SK-N-SH (cell line): ENCODE measurements around the gene ZFAND2A.

Experiments used
- EZH2phosphoT487 ChIP-seq: fragments of 200-600 bp; sonication (generic); IDR thresholded peaks from 2 replicates; pipeline ENCODE4 v1.6.1; 2017; ENCODE audit warnings: low read depth, mixed run types, mild to moderate bottlenecking, antibody characterized with exemption, moderate library complexity, borderline replicate concordance
- NFIC ChIP-seq: IDR thresholded peaks from 2 replicates; pipeline ENCODE4 v1.4.0; 2012; ENCODE audit warnings: borderline replicate concordance
- SMC3 ChIP-seq: IDR thresholded peaks from 2 replicates; pipeline ENCODE4 v1.6.1; 2012; ENCODE audit warnings: low read depth, low read length, improper control_type of control experiment
- TF ChIP-seq, protein P1 (sequence below): fragments of 200-600 bp; sonication (generic); IDR thresholded peaks from 2 replicates; pipeline ENCODE4 v1.6.1; 2017; ENCODE audit warnings: antibody characterized with exemption, mild to moderate bottlenecking, moderate library complexity
- TF ChIP-seq, protein P2 (sequence below): IDR thresholded peaks from 2 replicates; pipeline ENCODE4 v1.6.1; 2012; ENCODE audit warnings: mild to moderate bottlenecking, low read depth, low read length, moderate library complexity

DNA sequence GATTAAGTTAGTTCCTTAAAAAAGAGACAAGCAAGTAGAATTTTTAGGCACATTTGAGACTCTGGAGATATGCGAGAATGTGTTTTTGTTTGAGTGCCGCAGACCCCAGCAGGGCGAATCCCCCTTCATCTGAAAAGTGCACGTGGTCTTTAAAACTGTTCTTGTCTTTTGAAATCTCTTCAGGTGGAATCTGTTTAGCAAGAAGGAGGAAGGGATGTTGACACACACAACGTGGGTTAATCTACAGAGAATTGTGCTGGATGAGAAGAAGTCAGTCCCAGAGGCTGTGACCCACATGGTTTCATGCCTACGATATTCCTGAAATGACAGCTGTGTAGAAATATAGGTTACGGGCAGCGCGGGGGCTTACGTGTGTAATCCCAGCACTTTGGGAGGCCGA lies 27.1 kb upstream of the ZFAND2A start:
- TF ChIP-seq, protein P1, sequence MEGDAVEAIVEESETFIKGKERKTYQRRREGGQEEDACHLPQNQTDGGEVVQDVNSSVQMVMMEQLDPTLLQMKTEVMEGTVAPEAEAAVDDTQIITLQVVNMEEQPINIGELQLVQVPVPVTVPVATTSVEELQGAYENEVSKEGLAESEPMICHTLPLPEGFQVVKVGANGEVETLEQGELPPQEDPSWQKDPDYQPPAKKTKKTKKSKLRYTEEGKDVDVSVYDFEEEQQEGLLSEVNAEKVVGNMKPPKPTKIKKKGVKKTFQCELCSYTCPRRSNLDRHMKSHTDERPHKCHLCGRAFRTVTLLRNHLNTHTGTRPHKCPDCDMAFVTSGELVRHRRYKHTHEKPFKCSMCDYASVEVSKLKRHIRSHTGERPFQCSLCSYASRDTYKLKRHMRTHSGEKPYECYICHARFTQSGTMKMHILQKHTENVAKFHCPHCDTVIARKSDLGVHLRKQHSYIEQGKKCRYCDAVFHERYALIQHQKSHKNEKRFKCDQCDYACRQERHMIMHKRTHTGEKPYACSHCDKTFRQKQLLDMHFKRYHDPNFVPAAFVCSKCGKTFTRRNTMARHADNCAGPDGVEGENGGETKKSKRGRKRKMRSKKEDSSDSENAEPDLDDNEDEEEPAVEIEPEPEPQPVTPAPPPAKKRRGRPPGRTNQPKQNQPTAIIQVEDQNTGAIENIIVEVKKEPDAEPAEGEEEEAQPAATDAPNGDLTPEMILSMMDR = no peak
- TF ChIP-seq EZH2phosphoT487 = no peak; the same call in 1 of the 2 replicates
- TF ChIP-seq, protein P2, sequence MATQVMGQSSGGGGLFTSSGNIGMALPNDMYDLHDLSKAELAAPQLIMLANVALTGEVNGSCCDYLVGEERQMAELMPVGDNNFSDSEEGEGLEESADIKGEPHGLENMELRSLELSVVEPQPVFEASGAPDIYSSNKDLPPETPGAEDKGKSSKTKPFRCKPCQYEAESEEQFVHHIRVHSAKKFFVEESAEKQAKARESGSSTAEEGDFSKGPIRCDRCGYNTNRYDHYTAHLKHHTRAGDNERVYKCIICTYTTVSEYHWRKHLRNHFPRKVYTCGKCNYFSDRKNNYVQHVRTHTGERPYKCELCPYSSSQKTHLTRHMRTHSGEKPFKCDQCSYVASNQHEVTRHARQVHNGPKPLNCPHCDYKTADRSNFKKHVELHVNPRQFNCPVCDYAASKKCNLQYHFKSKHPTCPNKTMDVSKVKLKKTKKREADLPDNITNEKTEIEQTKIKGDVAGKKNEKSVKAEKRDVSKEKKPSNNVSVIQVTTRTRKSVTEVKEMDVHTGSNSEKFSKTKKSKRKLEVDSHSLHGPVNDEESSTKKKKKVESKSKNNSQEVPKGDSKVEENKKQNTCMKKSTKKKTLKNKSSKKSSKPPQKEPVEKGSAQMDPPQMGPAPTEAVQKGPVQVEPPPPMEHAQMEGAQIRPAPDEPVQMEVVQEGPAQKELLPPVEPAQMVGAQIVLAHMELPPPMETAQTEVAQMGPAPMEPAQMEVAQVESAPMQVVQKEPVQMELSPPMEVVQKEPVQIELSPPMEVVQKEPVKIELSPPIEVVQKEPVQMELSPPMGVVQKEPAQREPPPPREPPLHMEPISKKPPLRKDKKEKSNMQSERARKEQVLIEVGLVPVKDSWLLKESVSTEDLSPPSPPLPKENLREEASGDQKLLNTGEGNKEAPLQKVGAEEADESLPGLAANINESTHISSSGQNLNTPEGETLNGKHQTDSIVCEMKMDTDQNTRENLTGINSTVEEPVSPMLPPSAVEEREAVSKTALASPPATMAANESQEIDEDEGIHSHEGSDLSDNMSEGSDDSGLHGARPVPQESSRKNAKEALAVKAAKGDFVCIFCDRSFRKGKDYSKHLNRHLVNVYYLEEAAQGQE = no peak
- TF ChIP-seq NFIC = no peak
- TF ChIP-seq SMC3 = no peak
